Fibroblast of villous mesenchyme (primary cell): Measurements from ENCODE around the gene FERMT3. TPM values are rescaled to one million over a fixed set of nuclear protein-coding genes. Genes with fewer than 3 reads are reported as not detected.

Experiments used
- DNase-seq: peaks from one replicate; pipeline ENCODE4 v3.0.0-alpha.2; 2010; ENCODE audit warnings: low read depth
- H3K4me3 ChIP-seq: 2 replicates; pipeline ENCODE4 v1.5.1; 2011; ENCODE audit warnings: low read depth, mild to moderate bottlenecking, low read length
- total RNA-seq: library from RNA; depleted of rRNA; stranded (reverse); fragments of >200 nt; gene quantifications from 2 replicates; pipeline ENCODE4 v1.2.3, GENCODE V29; 2012
- TF ChIP-seq, protein P1 (sequence below): IDR thresholded peaks from 2 replicates; pipeline ENCODE4 v1.5.1; 2012; ENCODE audit warnings: low read depth, mild to moderate bottlenecking, low read length; ENCODE audit not compliant: insufficient read depth

The FERMT3 gene
- total RNA-seq, 1 donor: 4.3 TPM

GRCh38 chr11:64255135-64256128 lies 48.9 kb downstream of the FERMT3 start:
- DNase-seq: no peak
- no peak overlapping the region for H3K4me3 ChIP-seq
- TF ChIP-seq, protein P1, sequence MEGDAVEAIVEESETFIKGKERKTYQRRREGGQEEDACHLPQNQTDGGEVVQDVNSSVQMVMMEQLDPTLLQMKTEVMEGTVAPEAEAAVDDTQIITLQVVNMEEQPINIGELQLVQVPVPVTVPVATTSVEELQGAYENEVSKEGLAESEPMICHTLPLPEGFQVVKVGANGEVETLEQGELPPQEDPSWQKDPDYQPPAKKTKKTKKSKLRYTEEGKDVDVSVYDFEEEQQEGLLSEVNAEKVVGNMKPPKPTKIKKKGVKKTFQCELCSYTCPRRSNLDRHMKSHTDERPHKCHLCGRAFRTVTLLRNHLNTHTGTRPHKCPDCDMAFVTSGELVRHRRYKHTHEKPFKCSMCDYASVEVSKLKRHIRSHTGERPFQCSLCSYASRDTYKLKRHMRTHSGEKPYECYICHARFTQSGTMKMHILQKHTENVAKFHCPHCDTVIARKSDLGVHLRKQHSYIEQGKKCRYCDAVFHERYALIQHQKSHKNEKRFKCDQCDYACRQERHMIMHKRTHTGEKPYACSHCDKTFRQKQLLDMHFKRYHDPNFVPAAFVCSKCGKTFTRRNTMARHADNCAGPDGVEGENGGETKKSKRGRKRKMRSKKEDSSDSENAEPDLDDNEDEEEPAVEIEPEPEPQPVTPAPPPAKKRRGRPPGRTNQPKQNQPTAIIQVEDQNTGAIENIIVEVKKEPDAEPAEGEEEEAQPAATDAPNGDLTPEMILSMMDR: no peak

- TF ChIP-seq, protein P1: no peak
- no peak for DNase-seq
- H3K4me3 ChIP-seq: no peak overlapping the region
These were observed 49.8 kb downstream of the FERMT3 start for GRCh38 chr11:64256300-64256699.

DNA sequence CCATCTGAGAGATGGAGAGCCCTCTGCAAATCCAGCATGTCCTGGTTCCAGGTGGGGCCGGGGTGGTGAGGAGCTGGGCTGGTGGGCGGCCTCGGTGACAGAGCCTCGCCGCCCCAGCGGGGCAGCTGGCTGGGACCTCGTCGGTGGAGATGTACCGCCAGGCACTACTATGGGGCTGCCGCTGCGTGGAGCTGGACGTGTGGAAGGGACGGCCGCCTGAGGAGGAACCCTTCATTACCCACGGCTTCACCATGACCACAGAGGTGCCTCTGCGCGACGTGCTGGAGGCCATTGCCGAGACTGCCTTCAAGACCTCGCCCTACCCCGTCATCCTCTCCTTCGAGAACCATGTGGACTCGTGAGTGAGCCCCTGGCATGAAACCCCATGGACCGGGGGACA lies 51.8 kb downstream of the FERMT3 start:
- no peak overlapping the region for H3K4me3 ChIP-seq
- TF ChIP-seq, protein P1: no peak
- DNase-seq: no peak

DNA sequence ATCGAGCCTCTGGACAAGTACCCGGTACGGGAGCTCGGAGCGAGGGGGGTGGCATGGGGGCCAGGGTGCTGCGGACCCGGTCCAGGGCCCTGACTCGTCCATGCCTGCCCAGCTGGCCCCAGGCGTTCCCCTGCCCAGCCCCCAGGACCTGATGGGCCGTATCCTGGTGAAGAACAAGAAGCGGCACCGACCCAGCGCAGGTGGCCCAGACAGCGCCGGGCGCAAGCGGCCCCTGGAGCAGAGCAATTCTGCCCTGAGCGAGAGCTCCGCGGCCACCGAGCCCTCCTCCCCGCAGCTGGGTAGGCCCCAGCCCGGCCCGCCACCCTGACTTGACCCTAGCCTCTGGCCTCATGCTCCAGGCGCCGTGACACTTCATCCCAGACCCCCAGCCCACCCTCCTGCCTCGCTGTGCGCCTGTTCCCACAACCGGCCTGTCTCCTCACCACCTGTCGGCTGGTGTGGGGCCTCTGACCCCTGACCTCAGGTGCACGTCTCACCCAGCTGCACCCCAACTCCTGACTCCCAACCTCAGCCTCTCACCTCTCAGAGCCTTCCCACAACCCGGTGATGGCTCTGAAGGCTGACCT lies 52.5 kb downstream of the FERMT3 start:
- DNase-seq: no peak
- TF ChIP-seq, protein P1: no peak
- H3K4me3 ChIP-seq: no peak overlapping the region

GRCh38 chr11:64259533-64260067 lies 53.1 kb downstream of the FERMT3 start:
- TF ChIP-seq, protein P1: no peak
- no peak for DNase-seq
- no peak overlapping the region for H3K4me3 ChIP-seq

- no peak overlapping the region for H3K4me3 ChIP-seq
- TF ChIP-seq, protein P1: no peak
- no peak for DNase-seq
These were observed 53.7 kb downstream of the FERMT3 start for GRCh38 chr11:64260147-64260708.
